A549 (cell line): Measurements from ENCODE around the gene MYH8.

Experiments
- BHLHE40 ChIP-seq: IDR thresholded peaks from 2 replicates; pipeline ENCODE4 v1.6.1; 2012; ENCODE audit warnings: low read depth, low read length, inconsistent platforms
- CTCF ChIP-seq: fragments of >200 bp; sonication (Bioruptor Twin); formaldehyde crosslinking; IDR thresholded peaks from 3 replicates; pipeline ENCODE4 v1.5.1; 2016
- EP300 ChIP-seq, 2 experiments: fragments of >200 bp; sonication (Bioruptor Twin); formaldehyde crosslinking; IDR thresholded peaks; 2 replicates in 1 of 2; 3 replicates in 1 of 2; pipeline ENCODE4 v1.6.1; 2016 to 2017
- POLR2A ChIP-seq: IDR thresholded peaks from 2 replicates; pipeline ENCODE4 v1.6.1; 2012; ENCODE audit warnings: mild to moderate bottlenecking, low read length

GRCh38 chr17:10368561-10368960 lies 53.2 kb downstream of the MYH8 start:
- TF ChIP-seq POLR2A = no peak
- TF ChIP-seq BHLHE40 = no peak
- TF ChIP-seq EP300 (IDR thresholded peaks at IDR 0.05) = no peak
- no peak for TF ChIP-seq CTCF
